Right lobe of liver (tissue), 6 donors: ENCODE measurements around the gene GPR39. TPM values are rescaled to one million over a fixed set of nuclear protein-coding genes. Genes with fewer than 3 reads are reported as not detected.
"Not testable (repeated sequence)": the region's sequence is repeated elsewhere in the genome, so short reads cannot be mapped to it uniquely, and the experiment has no call there.

Experiments used
- ATAC-seq, 4 donors: fragments of 200-7000 bp; cut with Tn5 transposase; one replicate each; pipeline ENCODE4 v1.9.1; 2020; ENCODE audit warnings: mild to moderate bottlenecking in 4 of 4, moderate library complexity in 4 of 4
- DNase-seq, 3 donors: peaks; one replicate each; pipeline ENCODE4 v3.0.0-alpha.2; 2020
- H3K27ac ChIP-seq, 3 donors: fragments of 200-600 bp; one replicate each; pipeline ENCODE4 v1.8.0; 2022
- H3K27me3 ChIP-seq, 2 donors: fragments of 200-600 bp; one replicate each; pipeline ENCODE4 v1.8.0; 2022
- H3K36me3 ChIP-seq, 4 donors: fragments of 200-600 bp; sonication (generic) in 1 of 4; one replicate each; pipeline versions ENCODE4 v1.5.1 to v1.8.0; 2017 to 2022; ENCODE audit warnings: control low read depth in 1 of 4
- H3K4me1 ChIP-seq, 4 donors: fragments of 200-600 bp; sonication (generic) in 1 of 4; one replicate each; pipeline versions ENCODE4 v1.5.1 to v1.8.0; 2017 to 2022; ENCODE audit warnings: control low read depth in 1 of 4
- H3K4me3 ChIP-seq, 3 donors: fragments of 200-600 bp; one replicate each; pipeline ENCODE4 v1.8.0; 2022
- H3K9me3 ChIP-seq, 4 donors: fragments of 200-600 bp; sonication (generic) in 1 of 4; one replicate each; pipeline versions ENCODE4 v1.5.1 to v1.8.0; 2017 to 2022; ENCODE audit warnings: control low read depth in 1 of 4
- CTCF ChIP-seq, 4 donors: fragments of 200-600 bp in 3 of 4; fragments of 450-650 bp in 1 of 4; IDR thresholded peaks; one replicate each; pipeline versions ENCODE4 v1.5.1 to v1.8.0; 2016 to 2022; ENCODE audit warnings: antibody characterized with exemption in 4 of 4, mild to moderate bottlenecking in 2 of 4
- POLR2A ChIP-seq: fragments of 450-650 bp; IDR thresholded peaks from one replicate; pipeline ENCODE4 v1.6.1; 2017; ENCODE audit warnings: antibody characterized with exemption, mild to moderate bottlenecking
- WGBS: methylation state at CpG from one replicate; pipeline ENCODE4 v1.1.6; 2018; ENCODE audit warnings: low coverage, low lambda C conversion rate; ENCODE audit not compliant: insufficient coverage; ENCODE audit errors: missing lambda C conversion rate; 5-methylcytosine and 5-hydroxymethylcytosine counted together
- intact Hi-C, 2 donors: fragments of 100-400 bp; cut with DNase I; formaldehyde crosslinking; loops; one replicate each; pipeline versions ENCODE4 v1.11.2 to v1.14.1; 2022
- total RNA-seq, 6 experiments: library from RNA; depleted of rRNA in 2 of 6; stranded (reverse); fragments of >200 nt in 2 of 6; fragmentation: NEBNext Ultra II Directional in 3 of 6; extraction: Animal tissue kit (Norgen Biotek cat#: 25700) in 3 of 6; gene quantifications; one replicate each; pipeline versions ENCODE4 v1.1.0 to v1.2.4, GENCODE V29; 2016 to 2023
- donor health status: DM: no; HTN: yes; CAD: no.
- donor health status: DM: no; HTN: no; CAD: no.
- donor health status: DM: no; HTN: no; CAD: no.
- donor health status: DM: no; HTN: yes; CAD: no.
- donor health status: DM: no; HTN: yes; CAD: no.

GPR39 gene
- total RNA-seq, 6 experiments from 2014 or later: 3.6 to 9.1 (median 6.0) TPM

DNA sequence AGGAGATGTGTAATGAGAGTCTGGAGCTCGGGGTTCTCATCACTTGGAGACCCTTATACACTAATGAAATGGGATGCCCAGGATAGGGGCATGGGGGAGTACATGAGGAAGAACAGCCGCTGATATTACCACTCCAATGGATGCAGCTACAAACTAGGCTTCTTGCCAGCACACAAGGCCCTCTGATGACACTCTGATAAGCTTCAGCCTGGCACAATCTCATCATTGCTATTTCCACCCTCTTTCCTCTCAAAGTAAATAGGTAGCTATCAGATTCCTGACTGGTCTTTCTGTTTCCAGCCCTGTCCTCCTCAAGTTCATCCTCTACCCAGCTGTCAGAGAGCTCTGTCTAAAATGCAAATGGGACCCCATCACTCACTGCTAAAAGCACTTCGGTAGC lies 103.0 kb downstream of the GPR39 start:
- ATAC-seq (peak in 2 of 4 donors; percentile 59 to 61), DNase-seq (no peak)
- Histone ChIP-seq H3K27me3 (no peaks in the 10 kb centered on the region), H3K4me3 (no peak overlapping the region), H3K27ac (no peak overlapping the region), H3K9me3 (no peaks in the 10 kb centered on the region), H3K36me3 (no peaks in the 10 kb centered on the region), H3K4me1 (no peaks in the 10 kb centered on the region)
- TF ChIP-seq CTCF (IDR thresholded peaks at IDR 0.05): no peak
- no peak for TF ChIP-seq POLR2A
- intact Hi-C loops: no loop called here
- WGBS: 56% methylated on average over 3 of the region's 3 CpGs

DNA sequence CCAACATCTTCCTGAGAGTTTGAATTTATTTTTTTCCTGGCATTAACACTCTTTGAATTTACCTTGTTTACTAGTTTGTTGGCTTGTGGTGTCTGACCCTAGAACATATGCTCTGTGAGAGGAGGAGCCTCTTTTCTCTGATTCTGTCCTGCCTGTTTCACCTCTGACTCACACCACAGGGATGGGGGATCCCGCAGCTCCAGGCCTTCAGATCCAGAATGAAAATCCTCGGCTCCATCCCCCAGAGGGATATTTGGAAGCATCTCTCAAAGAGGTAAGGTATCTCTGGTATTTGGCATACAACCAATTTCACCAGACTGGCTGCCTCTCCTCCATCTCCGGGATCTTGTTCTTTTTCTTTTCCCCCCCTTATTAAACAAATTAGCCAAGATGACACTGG lies 104.7 kb downstream of the GPR39 start:
- Histone ChIP-seq H3K27ac (no peak overlapping the region), H3K27me3 (no peaks in the 10 kb centered on the region), H3K4me1 (no peaks in the 10 kb centered on the region), H3K36me3 (no peaks in the 10 kb centered on the region), H3K4me3 (no peak overlapping the region), H3K9me3 (no peaks in the 10 kb centered on the region)
- 76% methylated on average over 3 of the region's 3 CpGs for WGBS
- TF ChIP-seq POLR2A (no peak), CTCF (IDR thresholded peaks at IDR 0.05) (no peak)
- intact Hi-C loops: no loop called here
- no peak for ATAC-seq
- no peak for DNase-seq

DNA sequence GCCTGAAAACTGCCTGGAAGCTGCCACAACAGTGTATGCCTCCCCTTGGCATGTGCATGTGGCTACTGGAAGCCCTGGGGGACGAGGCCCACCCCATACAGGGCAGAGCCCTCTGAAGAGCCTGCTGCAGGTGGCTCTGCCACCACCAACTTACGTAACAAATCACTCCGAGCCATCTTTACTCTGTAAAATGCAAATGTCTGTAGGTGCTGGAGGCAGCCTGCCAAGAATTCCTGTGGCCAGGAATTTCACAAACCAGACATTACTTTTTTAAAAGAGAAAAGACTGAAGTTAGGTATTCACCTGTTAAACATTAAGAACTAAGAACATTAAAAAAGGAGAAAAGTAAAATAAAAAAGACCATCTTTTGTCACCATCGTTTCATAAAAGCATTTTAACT lies 106.3 kb downstream of the GPR39 start:
- 75% methylated on average over 4 of the region's 4 CpGs for WGBS
- H3K36me3 ChIP-seq: no peaks in the 10 kb centered on the region

GRCh38 chr2:132537061-132537460 lies 120.5 kb downstream of the GPR39 start:
- H3K27me3 ChIP-seq, intact Hi-C loops, DNase-seq, ATAC-seq, H3K4me1 ChIP-seq, H3K36me3 ChIP-seq, H3K9me3 ChIP-seq, H3K27ac ChIP-seq, H3K4me3 ChIP-seq: not testable (repeated sequence)
- 42% methylated on average over 1 of the region's 1 CpG for WGBS

More for the DNA sequence above, 106.3 kb downstream of the GPR39 start:
- no peaks in the 10 kb centered on the region for H3K9me3 ChIP-seq
- ATAC-seq (no peak), DNase-seq (no peak)
- no peaks in the 10 kb centered on the region for H3K4me1 ChIP-seq
- H3K27ac ChIP-seq: no peak overlapping the region
- TF ChIP-seq CTCF (IDR thresholded peaks at IDR 0.05) (no peak), POLR2A (no peak)
- intact Hi-C loops: no loop called here
- H3K27me3 ChIP-seq: no peaks in the 10 kb centered on the region
- no peak overlapping the region for H3K4me3 ChIP-seq

- ATAC-seq (no peak), DNase-seq (no peak)
- intact Hi-C loops: no loop called here
- Histone ChIP-seq H3K36me3 (no peaks in the 10 kb centered on the region), H3K4me1 (no peaks in the 10 kb centered on the region), H3K27ac (no peak overlapping the region), H3K9me3 (no peaks in the 10 kb centered on the region), H3K27me3 (no peaks in the 10 kb centered on the region), H3K4me3 (no peak overlapping the region)
- TF ChIP-seq CTCF (IDR thresholded peaks at IDR 0.05): no peak
- TF ChIP-seq POLR2A: no peak
- WGBS: 20% methylated on average over 1 of the region's 4 CpGs
Measured at GRCh38 chr2:132538331-132538855, 121.8 kb downstream of the GPR39 start.
